GM18526 (cell line): ENCODE measurements around the gene PDE4B.

ENCODE experiments used
- POLR2A ChIP-seq: IDR thresholded peaks from 3 replicates; pipeline ENCODE4 v1.6.1; 2011; ENCODE audit not compliant: insufficient read length; ENCODE audit errors: extremely low read depth

PDE4B gene

DNA sequence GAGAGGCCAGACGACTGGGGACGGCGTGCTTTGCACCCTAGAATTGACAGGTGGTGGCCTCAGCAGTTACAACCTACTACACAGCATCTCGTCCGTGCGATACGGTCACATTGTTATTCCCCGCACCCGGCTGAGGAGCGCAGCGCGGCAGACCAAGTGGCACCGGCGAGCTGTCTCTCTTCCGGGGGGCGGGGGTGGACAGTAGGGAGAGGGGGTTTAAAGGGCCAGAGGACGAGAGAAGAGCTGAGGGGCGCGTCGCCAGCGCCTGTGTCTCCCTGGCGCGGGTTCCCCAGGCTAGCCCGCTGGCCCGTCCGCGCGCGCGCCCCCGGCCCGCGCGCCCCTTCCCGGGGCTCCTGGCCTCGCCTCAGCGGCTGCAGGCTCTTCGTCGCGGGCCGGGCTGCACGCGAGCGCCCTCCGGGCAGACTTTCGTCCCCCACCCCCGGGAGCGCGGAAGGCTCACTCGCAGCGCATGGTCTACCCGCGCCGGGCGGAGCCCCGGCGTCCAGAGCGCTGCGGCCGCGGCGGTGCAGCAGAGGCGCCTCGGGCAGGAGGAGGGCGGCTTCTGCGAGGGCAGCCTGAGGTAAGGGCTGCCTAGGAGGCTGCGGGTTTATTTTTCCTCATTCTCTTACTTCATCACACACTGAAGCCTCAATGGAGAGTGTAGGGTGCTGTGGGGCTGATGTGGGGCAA is at the start of gene PDE4B:
Gene PDE4B, plus strand, starts transcription at position 227 of the 690 bp plus-strand sequence.
- no peak for TF ChIP-seq POLR2A

DNA sequence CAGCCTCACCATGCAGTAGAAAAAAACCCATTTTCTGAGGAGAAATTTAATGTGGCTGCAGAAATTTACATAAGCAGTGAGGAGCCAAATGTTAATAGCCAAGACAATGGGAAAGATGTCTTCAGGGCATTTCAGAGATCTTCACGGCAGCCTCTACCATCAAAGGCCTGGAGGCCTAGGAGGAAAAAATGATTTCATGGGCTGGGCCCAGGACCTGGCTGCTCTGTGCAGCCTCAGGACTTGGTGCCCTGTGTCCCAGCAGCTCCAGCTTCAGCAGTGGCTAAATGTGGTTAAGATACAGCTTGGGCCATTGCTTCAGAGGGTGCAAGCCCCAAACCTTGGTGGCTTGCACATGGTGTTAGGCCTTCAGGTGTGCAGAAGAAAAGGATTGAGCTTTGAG is 48.0 kb upstream of the PDE4B start:
- TF ChIP-seq POLR2A = no peak

DNA sequence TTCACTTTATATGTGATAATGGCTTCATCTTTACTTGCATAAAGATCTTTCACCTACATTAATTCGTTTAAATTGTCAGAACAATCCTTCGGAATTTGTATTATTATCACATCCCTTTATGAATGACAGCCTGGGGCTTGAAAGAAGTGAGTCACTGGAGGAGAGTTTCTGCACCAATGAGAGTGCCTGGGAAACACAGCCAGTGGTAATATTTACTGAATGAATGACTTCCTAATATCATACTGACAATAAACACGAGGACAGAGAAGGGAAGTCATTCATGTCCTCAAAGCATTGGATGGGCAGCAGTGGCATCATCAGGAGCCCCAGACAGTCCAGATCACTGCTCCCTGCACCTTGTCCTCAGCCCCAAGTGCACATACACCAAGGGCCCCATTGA is 40.7 kb upstream of the PDE4B start:
- no peak for TF ChIP-seq POLR2A

GRCh38 chr1:65756616-65757015 is 36.1 kb upstream of the PDE4B start:
- TF ChIP-seq POLR2A = no peak

- no peak for TF ChIP-seq POLR2A
Measured at GRCh38 chr1:65757531-65757930, 35.2 kb upstream of the PDE4B start.

- TF ChIP-seq POLR2A = no peak
Measured at GRCh38 chr1:65758128-65758527, 34.6 kb upstream of the PDE4B start.

DNA sequence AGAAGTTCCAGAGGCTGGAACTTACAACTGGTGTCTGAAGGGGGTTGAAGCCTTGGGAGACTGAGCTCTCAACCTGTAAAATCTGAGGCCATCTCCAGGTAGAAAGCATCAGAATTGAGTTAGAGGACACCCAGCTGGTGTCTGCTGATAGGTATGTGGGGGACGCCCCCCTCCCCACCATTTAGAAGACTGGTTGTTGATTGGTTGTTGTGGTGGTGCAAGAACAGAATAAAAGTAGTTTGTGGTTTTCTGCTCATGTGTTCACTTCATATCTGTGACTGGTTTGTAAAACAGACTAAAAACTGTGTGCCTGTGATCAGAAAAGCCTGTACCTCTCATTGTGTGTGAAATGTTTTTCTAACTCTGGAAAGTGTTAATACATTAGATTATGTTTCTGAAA is 33.2 kb upstream of the PDE4B start:
- TF ChIP-seq POLR2A = no peak

- no peak for TF ChIP-seq POLR2A
Measured at GRCh38 chr1:65762081-65762862, 30.4 kb upstream of the PDE4B start.

GRCh38 chr1:65764052-65764451 is 28.6 kb upstream of the PDE4B start:
- TF ChIP-seq POLR2A = no peak

GRCh38 chr1:65765631-65766030 is 27.1 kb upstream of the PDE4B start:
- no peak for TF ChIP-seq POLR2A

DNA sequence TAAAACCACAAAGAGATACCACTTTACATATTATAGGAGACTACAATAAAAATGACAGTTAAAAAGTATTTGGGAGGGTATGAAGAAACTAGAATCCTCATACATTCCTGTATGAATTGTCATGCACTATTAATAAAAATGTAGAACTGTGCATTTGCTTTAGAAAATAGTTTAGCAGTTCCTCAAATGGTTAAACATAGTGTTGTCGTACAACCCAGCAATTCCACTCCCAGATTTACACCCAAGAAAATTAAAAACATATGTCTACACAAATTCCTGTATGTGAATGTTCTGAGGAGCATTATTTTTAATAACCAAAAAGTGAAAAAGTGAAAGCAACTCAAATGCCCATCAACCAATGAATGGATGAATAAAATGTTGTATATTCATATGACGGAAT is 23.1 kb upstream of the PDE4B start:
- TF ChIP-seq POLR2A = no peak

DNA sequence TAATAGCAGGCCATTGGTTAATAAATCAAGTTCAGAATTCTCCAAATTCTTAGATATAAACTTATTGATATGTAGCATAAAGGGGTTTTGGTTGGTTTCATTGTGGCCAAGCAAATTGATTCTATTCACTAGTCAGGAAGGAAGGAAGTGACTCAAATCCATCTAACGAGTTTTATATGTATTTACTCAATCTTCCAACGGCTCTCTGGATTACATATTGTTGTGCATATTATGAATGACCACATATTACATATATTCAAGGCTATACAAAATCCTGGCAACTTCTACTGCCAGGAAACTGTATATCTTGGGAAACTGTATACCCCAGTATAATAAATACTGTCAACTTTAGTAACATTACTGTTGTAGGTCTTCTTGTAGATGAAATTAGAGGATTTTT is 20.1 kb upstream of the PDE4B start:
- TF ChIP-seq POLR2A = no peak

- TF ChIP-seq POLR2A = no peak
Measured at GRCh38 chr1:65773391-65774123, 19.1 kb upstream of the PDE4B start.

DNA sequence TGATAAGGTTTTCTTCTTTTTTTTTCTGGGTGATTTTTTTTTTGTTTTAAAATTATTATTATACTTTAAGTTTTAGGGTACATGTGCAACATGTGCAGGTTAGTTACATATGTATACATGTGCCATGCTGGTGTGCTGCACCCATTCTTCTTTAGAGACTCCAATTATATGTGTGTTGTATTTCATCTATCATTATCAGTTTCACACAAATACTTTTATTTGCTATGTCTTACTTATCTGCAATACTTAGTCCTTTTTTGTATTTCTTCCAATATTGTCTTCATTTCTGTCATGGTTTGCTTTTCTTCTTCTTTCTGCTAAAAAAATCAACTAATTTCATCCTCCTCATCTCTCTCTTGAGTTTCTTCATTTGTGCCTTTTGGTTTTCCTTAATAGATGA is 3.9 kb upstream of the PDE4B start:
- no peak for TF ChIP-seq POLR2A

DNA sequence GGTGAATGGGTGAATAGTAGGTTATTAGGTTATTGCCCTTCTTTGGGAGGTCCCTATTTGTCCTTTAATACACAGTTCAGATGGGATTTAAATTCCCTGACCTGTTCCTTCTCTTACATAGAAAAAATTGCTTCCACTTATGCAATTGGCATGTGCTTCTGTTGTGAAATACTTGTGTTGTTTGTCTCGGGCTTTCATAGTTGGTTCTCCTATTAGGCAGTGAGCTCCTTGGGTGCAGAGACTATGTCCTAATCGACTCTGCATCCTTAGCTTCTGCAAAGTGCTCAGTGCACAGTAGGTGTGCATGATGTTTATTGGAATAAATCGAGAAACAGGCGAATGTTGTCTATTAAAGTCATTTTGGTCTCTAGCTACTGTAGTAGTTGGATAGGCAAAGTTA is 1.3 kb upstream of the PDE4B start:
- TF ChIP-seq POLR2A = no peak

- no peak for TF ChIP-seq POLR2A
Measured at GRCh38 chr1:65791801-65792668, 660 bp upstream of the PDE4B start.

DNA sequence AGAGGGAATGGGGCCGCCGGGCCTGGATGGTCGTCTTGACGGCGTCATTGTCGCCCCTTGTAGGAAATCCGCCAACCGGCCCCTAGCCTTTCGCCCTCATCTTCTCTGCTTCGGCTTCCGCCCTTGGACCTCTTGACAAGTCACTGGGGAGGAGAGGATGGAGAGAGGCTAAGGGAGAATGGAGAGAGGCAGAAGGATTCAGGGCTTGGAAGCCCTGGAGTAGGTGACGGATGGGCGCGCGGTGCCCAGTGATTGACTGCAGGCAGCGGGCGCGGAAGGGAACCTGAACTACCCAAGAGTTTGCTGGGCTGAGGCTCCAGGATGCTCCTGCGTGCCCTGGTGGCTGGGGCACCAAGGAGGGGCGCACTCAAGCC is 651 bp downstream of the PDE4B start:
- TF ChIP-seq POLR2A = no peak
